ENCODE results near the gene OGA. TPM values are rescaled to one million over a fixed set of nuclear protein-coding genes. Genes with fewer than 3 reads are reported as not detected.
"Not testable (repeated sequence)": the region's sequence is repeated elsewhere in the genome, so short reads cannot be mapped to it uniquely, and the experiment has no call there.

Gene OGA
- total RNA-seq, 2 experiments from 2014 or later: 120 to 139 TPM

DNA sequence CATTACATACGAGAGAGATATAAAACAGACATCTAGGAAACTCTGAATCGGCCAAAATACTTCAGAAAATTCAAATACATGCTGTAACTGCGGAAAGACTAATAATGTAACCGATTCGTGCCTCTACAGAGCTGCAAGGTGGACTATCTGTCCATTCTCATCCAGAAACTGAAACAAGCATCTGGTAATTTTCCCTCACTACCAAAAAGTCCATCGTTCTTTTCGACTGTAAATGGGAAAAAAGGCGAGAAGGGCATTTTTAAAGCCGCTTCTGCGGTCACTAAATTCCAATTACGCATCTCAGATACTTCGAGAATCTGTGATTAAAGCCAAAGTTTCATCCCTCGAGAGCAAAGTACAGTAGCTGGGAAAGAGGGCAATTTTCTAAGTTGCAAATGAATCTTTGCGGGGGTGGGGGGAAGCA is 1.3 kb downstream of the OGA start:
- peak overlapping the region; percentile 97 for H3K27ac Mint-ChIP-seq
- peak overlapping the region; percentile 90 for H3K4me3 Mint-ChIP-seq
- ATAC-seq: no peak
- CTCF ChIA-PET: interaction anchor here (1.3 to 3.8 kb wide), 6 partner anchors 16 to 35 kb away, joined by 4 to 20 read pairs (median 8); no protein-coding TSS in a partner anchor
- peaks cover 31% of the 10 kb centered on the region for H3K36me3 Mint-ChIP-seq
- H3K4me1 Mint-ChIP-seq: peaks cover 48% of the 10 kb centered on the region
- H3K27me3 Mint-ChIP-seq: no peaks in the 10 kb centered on the region
- DNase-seq: no peak
- no peaks in the 10 kb centered on the region for H3K9me3 Mint-ChIP-seq (ENCODE audit: low read depth)

DNA sequence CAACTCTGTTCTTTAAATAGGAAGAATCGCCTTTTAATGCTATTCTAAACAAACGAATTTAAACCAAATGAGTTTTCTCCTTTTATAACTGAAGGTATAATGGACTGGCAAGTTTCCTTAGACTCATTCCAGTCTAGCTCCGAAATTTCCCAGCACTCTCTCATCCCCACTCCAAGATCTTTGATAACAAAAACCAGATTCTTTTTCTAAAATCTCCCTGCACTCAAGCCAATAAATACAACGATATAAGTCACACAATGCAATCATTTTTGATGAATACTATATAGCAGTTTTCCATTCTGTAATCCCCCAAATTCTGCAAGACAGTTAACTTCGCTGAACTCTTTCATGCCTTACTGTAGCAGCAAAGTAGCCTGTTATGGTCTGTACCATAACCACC is 1.9 kb downstream of the OGA start:
- CTCF ChIA-PET: interaction anchor here (1.8 to 3.8 kb wide), 5 partner anchors 16 to 34 kb away, joined by 5 to 20 read pairs (median 12); no protein-coding TSS in a partner anchor
- DNase-seq: no peak
- H3K27ac Mint-ChIP-seq: peak overlapping the region; percentile 97
- H3K36me3 Mint-ChIP-seq: peaks cover 32% of the 10 kb centered on the region
- peaks cover 47% of the 10 kb centered on the region for H3K4me1 Mint-ChIP-seq
- no peaks in the 10 kb centered on the region for H3K27me3 Mint-ChIP-seq
- H3K9me3 Mint-ChIP-seq (ENCODE audit: low read depth): no peaks in the 10 kb centered on the region
- H3K4me3 Mint-ChIP-seq: peak overlapping the region; percentile 90
- no peak for ATAC-seq

DNA sequence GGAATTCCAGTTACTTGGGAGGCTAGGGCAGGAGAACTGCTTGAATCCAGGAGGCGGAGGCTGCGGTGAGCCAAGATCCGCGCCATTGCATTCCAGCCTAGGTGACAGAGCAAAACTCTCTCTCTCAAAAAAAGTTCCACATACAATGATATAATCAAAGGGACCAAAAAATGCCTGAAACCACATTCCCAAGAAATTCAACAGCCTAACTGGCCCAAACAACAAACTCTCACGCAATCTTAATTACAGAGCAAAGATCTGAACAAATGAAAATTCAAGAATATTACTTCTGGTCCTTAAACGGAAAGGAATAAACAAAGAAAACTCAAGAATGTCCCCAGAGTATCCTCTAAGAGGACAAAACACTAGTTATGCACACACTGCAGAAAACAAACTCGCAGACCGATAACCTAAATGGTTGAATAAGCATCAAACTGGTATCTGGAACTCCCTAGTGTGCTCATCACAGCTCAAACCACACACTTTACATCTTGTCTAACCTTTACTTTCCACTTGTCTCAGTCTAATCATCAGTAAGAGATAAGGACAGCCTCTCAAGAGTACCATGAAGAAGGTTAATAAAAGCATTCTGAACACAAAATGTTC is 3.7 kb downstream of the OGA start:
- no peaks in the 10 kb centered on the region for H3K27me3 Mint-ChIP-seq
- ATAC-seq (no peak), DNase-seq (no peak)
- H3K27ac Mint-ChIP-seq: peak overlapping the region; percentile 97
- H3K9me3 Mint-ChIP-seq (ENCODE audit: low read depth): no peaks in the 10 kb centered on the region
- H3K4me1 Mint-ChIP-seq: peaks cover 40% of the 10 kb centered on the region
- peaks cover 41% of the 10 kb centered on the region for H3K36me3 Mint-ChIP-seq
- CTCF ChIA-PET: interaction anchor here (0.6 to 3.1 kb wide), 3 partner anchors 9 to 299 kb away, joined by 3 to 12 read pairs (median 4); no protein-coding TSS in a partner anchor
- H3K4me3 Mint-ChIP-seq: peak overlapping the region; percentile 90

DNA sequence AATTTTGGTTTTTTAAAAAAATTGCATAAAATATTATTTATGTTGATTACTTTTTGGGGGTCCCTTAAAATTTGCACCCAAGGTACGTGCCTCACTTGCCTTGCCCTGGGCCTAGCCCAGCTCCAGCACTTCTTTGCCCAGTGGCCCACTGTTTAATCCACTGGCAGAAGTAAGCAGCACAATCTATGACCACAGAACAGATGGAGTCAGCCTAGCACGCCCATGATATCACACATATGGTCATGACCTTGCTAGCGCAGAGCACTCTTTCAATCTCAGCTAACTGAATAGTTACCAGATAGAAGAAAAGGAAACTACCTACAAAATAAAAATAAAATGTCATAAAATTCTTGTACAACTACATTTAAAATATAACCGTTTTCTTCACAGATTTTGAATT is 5.6 kb downstream of the OGA start:
- DNase-seq (no peak), ATAC-seq (no peak)
- H3K4me3 Mint-ChIP-seq: no peak overlapping the region
- no peaks in the 10 kb centered on the region for H3K9me3 Mint-ChIP-seq (ENCODE audit: low read depth)
- peaks cover 48% of the 10 kb centered on the region for H3K36me3 Mint-ChIP-seq
- CTCF ChIA-PET: interaction anchor here (0.8 to 1.5 kb wide), 5 partner anchors 21 to 34 kb away, joined by 3 to 7 read pairs (median 3); partner anchors contain the start of gene NPM3
- H3K4me1 Mint-ChIP-seq: peaks cover 32% of the 10 kb centered on the region
- H3K27me3 Mint-ChIP-seq: no peaks in the 10 kb centered on the region
- H3K27ac Mint-ChIP-seq: no peak overlapping the region

DNA sequence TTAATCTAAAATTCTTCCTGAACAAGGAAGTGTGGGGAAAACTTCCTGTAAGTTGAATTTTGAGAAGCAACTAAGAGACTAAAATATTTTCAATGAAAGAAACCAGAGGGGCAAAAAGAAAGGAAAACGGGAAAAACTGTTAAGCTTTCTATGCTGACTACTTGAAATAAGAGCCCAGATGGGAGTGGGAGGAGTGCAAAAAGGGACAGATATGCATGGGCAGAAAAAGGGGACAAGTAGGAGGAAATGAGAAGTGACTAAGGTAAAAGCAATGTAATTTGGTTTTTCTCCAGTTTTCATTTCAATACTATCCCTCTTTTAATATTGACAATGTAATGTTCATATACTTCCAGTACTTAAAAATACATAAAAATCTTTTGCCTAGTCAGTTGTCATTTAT is 11.1 kb downstream of the OGA start:
- Mint-ChIP-seq H3K4me1 (peaks cover 9% of the 10 kb centered on the region), H3K27me3 (no peaks in the 10 kb centered on the region), H3K4me3 (no peak overlapping the region), H3K9me3 (ENCODE audit: low read depth) (no peaks in the 10 kb centered on the region), H3K36me3 (peaks cover 53% of the 10 kb centered on the region), H3K27ac (no peak overlapping the region)
- CTCF ChIA-PET: interaction anchor here (0.6 kb wide), 1 partner anchor 19 kb away, joined by 3 read pairs; no protein-coding TSS in a partner anchor
- DNase-seq: no peak
- no peak for ATAC-seq

DNA sequence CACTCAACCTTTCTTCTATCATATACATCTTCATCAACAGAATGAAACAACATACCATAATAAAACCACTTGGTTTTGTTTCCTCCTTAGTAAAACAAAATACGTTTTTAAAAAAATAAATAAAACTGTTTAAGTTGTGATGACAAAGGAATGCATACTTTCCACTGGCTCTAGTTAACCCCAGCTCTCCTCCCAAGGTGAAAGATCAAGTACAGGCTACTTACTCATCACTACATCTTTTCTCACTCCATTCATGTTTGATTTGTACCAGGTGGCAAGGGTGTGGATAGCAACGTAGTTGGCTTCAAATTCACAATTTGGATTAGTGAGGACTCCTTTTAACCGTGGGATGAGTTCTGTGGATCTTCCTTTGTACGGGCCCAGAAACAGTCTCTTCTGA is 14.7 kb downstream of the OGA start:
- DNase-seq (no peak), ATAC-seq (no peak)
- no peaks in the 10 kb centered on the region for H3K27me3 Mint-ChIP-seq
- H3K4me3 Mint-ChIP-seq: no peak overlapping the region
- CTCF ChIA-PET: interaction anchor here (1.0 kb wide), 1 partner anchor 22 kb away, joined by 3 read pairs; no protein-coding TSS in a partner anchor
- peaks cover 60% of the 10 kb centered on the region for H3K36me3 Mint-ChIP-seq
- peaks cover 4% of the 10 kb centered on the region for H3K4me1 Mint-ChIP-seq
- no peak overlapping the region for H3K27ac Mint-ChIP-seq
- H3K9me3 Mint-ChIP-seq (ENCODE audit: low read depth): no peaks in the 10 kb centered on the region

DNA sequence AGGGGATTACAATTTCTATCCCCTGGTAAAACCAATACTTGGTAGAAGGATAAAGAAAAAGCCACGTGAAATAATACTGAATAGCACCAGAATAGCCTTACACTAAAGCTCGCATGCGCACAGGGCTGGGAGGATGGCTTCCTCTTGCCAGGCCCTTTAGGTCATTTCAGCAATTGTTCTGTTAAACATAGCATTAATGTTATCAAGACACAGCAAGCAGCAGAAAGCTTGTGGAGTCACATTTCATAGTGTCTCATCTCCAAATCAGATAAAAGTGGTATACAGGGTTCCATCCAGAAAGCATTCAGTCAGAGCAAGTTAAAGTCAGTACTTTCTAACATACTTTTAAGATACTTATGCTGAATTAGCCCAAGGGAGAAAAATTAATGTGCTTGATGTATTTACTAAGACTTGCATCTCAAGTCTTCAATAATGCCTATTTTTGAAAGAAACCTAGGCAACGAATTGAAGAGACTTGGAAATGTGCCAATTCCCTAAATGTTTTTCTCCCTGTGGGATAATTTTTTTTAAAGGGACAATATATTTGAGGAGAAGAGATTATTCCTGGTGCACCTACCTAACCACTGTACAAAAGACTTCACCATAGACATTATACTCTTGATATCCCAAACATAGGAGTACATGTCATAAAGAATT is 20.7 kb downstream of the OGA start:
- CTCF ChIA-PET: interaction anchor here (0.8 to 1.1 kb wide), 5 partner anchors 14 to 109 kb away, joined by 3 to 4 read pairs (median 3); partner anchors contain the start of genes NPM3 and OGA
- H3K4me3 Mint-ChIP-seq: no peak overlapping the region
- H3K4me1 Mint-ChIP-seq: peaks cover 3% of the 10 kb centered on the region
- no peaks in the 10 kb centered on the region for H3K9me3 Mint-ChIP-seq (ENCODE audit: low read depth)
- DNase-seq (no peak), ATAC-seq (no peak)
- peaks cover 67% of the 10 kb centered on the region for H3K36me3 Mint-ChIP-seq
- H3K27me3 Mint-ChIP-seq: no peaks in the 10 kb centered on the region
- H3K27ac Mint-ChIP-seq: no peak overlapping the region

DNA sequence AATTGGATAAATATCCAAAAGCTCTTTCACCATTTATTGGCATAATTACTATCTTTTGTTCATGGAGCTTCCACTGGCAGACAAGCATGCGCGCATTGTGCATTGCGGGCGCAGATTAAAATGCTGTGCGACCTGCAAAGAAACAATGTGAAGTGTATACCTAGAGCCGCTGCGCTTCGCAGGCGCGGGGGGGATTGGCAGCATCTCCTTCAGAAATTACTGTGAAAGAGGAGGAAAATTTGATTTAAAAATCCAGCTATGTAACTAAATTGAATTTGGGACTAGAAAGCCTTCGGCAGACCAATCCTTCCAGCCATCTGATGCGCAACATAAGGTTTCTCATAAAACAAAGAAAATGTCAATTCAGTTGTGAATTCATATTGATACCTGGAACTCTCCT is 24.7 kb downstream of the OGA start:
- no peaks in the 10 kb centered on the region for H3K9me3 Mint-ChIP-seq (ENCODE audit: low read depth)
- no peak for DNase-seq
- ATAC-seq: no peak
- H3K27ac Mint-ChIP-seq: no peak overlapping the region
- H3K4me1 Mint-ChIP-seq: peaks cover 2% of the 10 kb centered on the region
- H3K36me3 Mint-ChIP-seq: peaks cover 58% of the 10 kb centered on the region
- no peaks in the 10 kb centered on the region for H3K27me3 Mint-ChIP-seq
- CTCF ChIA-PET: interaction anchor here (3.8 kb wide), 1 partner anchor 10 kb away, joined by 18 read pairs; the partner anchor contains the start of gene NPM3
- no peak overlapping the region for H3K4me3 Mint-ChIP-seq

DNA sequence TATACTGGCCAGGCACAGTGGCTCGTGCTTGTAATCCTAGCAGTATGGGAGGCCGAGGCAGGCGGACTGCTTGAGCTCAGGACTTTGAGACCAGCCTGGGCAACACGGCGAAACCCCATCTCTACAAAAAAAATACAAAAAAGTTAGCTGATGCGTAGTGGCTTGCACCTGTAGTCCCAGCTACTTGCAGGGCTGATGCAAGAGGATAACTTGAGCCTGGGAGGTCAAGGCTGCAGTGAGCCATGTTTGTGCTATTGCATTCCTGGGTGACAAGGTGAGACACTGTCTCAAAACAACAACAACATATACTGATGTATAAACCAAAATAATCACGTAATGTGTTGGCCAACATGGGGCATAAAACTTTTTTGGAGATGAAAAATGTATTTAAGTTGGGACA is 28.6 kb downstream of the OGA start:
- peaks cover 53% of the 10 kb centered on the region for H3K36me3 Mint-ChIP-seq

DNA sequence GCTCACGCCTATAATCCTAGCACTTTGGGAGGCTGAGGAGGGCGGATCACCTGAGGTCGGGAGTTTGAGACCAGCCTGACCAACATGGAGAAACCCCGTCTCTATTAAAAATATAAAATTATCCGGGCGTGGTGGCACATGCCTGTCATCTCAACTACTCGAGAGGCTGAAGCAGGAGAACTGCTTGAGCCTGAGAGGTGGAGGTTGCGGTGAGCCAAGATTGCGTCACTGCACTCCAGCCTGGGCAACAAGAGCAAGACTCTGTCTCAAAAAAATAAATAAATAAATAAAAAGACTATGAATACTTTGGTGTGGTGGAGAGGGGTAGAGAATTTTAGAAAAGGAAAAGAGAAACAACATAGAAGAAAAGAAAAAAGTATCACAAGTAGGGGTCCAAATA is 29.0 kb downstream of the OGA start:
- CTCF ChIA-PET: interaction anchor here (0.9 to 1.5 kb wide), 2 partner anchors 8 to 16 kb away, joined by 3 to 11 read pairs; no protein-coding TSS in a partner anchor
- not testable (repeated sequence) for ATAC-seq; H3K9me3 Mint-ChIP-seq (ENCODE audit: low read depth); H3K4me1 Mint-ChIP-seq; H3K4me3 Mint-ChIP-seq; H3K27me3 Mint-ChIP-seq; H3K27ac Mint-ChIP-seq; DNase-seq
- peaks cover 51% of the 10 kb centered on the region for H3K36me3 Mint-ChIP-seq

More for the DNA sequence above, 28.6 kb downstream of the OGA start:
- Mint-ChIP-seq H3K9me3 (ENCODE audit: low read depth) (no peaks in the 10 kb centered on the region), H3K4me1 (peaks cover 5% of the 10 kb centered on the region), H3K4me3 (no peak overlapping the region), H3K27me3 (no peaks in the 10 kb centered on the region), H3K27ac (no peak overlapping the region)
- CTCF ChIA-PET: interaction anchor here (0.9 to 1.5 kb wide), 3 partner anchors 8 to 283 kb away, joined by 3 to 11 read pairs (median 4); no protein-coding TSS in a partner anchor
- no peak for ATAC-seq
- DNase-seq: no peak

DNA sequence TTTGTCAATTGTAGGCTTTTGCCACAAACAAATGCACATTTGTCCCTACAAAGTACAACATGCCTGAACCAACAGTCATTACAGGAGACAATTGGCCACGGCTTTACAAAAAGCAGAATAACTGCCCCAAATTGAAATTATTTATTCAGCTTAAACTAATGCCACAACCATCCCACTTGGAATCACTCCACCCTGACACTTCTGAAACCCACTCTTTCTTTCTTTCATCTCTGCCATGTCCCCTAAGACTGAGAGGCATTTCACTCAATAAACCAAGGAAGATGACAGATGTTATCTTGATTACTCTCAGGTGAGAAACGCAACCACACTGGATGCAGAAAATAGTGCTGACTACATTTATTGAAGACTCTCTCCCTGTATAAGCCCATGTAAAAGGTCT is 32.4 kb downstream of the OGA start:
- Mint-ChIP-seq H3K4me1 (peaks cover 41% of the 10 kb centered on the region), H3K27me3 (no peaks in the 10 kb centered on the region), H3K27ac (no peak overlapping the region), H3K36me3 (peaks cover 34% of the 10 kb centered on the region), H3K4me3 (no peak overlapping the region), H3K9me3 (ENCODE audit: low read depth) (no peaks in the 10 kb centered on the region)
- CTCF ChIA-PET: interaction anchor here (5.5 to 9.0 kb wide), 2 partner anchors 55 to 182 kb away, joined by 21 to 198 read pairs; no protein-coding TSS in a partner anchor
- ATAC-seq: no peak
- no peak for DNase-seq

DNA sequence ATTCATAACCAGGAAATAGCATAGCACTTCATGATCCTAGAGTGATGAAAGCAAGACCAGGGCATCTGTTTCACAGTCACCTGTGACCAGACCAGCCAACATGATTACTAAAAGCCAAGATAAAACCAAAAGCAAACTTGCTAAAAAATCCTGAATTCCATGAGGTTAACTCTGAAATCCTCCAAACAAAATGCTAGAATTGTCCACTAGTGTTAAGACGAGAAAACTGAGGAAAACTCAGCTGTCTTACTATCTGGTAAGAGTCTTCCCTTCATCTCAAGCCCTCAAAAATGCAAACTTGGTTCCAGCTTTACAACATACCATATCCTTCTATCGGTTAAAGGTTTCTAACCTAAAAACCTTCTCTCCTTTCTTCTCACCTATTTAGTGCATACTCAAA is 33.7 kb downstream of the OGA start:
- peaks cover 47% of the 10 kb centered on the region for H3K4me1 Mint-ChIP-seq
- DNase-seq (no peak), ATAC-seq (no peak)
- no peaks in the 10 kb centered on the region for H3K9me3 Mint-ChIP-seq (ENCODE audit: low read depth)
- H3K36me3 Mint-ChIP-seq: peaks cover 30% of the 10 kb centered on the region
- CTCF ChIA-PET: interaction anchor here (1.2 to 9.0 kb wide), 8 partner anchors 10 to 571 kb away, joined by 3 to 198 read pairs (median 6); no protein-coding TSS in a partner anchor
- H3K27ac Mint-ChIP-seq: peak overlapping the region; percentile 96
- peak overlapping the region; percentile 94 for H3K4me3 Mint-ChIP-seq
- H3K27me3 Mint-ChIP-seq: no peaks in the 10 kb centered on the region

DNA sequence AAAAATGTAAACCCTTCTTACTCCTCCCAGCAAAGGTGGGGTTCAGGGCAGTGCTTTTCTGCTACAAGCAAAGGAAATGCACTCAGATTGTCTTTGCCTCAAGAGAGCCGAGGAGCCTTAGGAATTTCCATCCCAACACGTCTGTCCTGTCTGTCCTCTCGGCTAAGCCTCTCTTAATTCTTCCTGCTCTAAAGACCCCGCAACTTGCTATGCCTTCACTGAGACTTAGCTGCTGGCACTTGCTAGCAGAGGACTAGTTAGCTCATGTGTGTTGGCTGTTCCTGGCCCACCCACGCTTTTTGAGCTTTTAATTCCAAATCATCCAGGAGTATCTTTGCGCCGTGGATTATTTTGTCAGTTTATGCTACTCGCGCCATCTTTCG is 34.5 kb downstream of the OGA start:
- DNase-seq (no peak), ATAC-seq (no peak)
- no peaks in the 10 kb centered on the region for H3K9me3 Mint-ChIP-seq (ENCODE audit: low read depth)
- H3K27me3 Mint-ChIP-seq: peaks cover 5% of the 10 kb centered on the region
- peak overlapping the region; percentile 96 for H3K27ac Mint-ChIP-seq
- peaks cover 54% of the 10 kb centered on the region for H3K4me1 Mint-ChIP-seq
- CTCF ChIA-PET: interaction anchor here (0.9 to 9.0 kb wide), 14 partner anchors 9 to 570 kb away, joined by 3 to 198 read pairs (median 5); partner anchors contain the start of genes DPCD, OGA and POLL
- H3K4me3 Mint-ChIP-seq: peak overlapping the region; percentile 94
- peaks cover 24% of the 10 kb centered on the region for H3K36me3 Mint-ChIP-seq

All from activated CD8-positive, alpha-beta memory T cell treated with anti-CD3 and anti-CD28 coated beads, Interleukin-2, amount 10 ng/mL, durations not matched to agents 7 days and 5 days (primary cell).